ENCODE data around the gene LAMA4.

GRCh38 chr6:112269114-112269513 is 14.7 kb upstream of the LAMA4 start:
- TF ChIP-seq CTCF (IDR thresholded peaks at IDR 0.05) (peak in 1 of 3 donors; percentile 42), POLR2A (IDR thresholded peaks at IDR 0.05) (no peak), EP300 (IDR thresholded peaks at IDR 0.05) (no peak)

Measured in ovary (tissue), 3 donors.